Esophagus muscularis mucosa (tissue), 4 donors: ENCODE measurements around the gene CCN5. TPM values are rescaled to one million over a fixed set of nuclear protein-coding genes. Genes with fewer than 3 reads are reported as not detected.
"Not testable (repeated sequence)": the region's sequence is repeated elsewhere in the genome, so short reads cannot be mapped to it uniquely, and the experiment has no call there.

ENCODE experiments used
- DNase-seq: peaks from one replicate; pipeline ENCODE4 v3.0.0-alpha.2; 2017; ENCODE audit errors: extremely low spot score
- H3K27ac ChIP-seq, 4 donors: fragments of 200-600 bp; sonication (generic); replicated peaks in 1 of 4; 1 replicate in 3 of 4; 2 replicates in 1 of 4; pipeline ENCODE4 v1.5.1; 2016 to 2019; ENCODE audit warnings: mild to moderate bottlenecking in 1 of 4
- H3K27me3 ChIP-seq, 4 donors: fragments of 200-600 bp; sonication (generic); one replicate each; pipeline versions ENCODE4 v1.5.1 to v1.6.0; 2016 to 2019
- H3K36me3 ChIP-seq, 4 donors: fragments of 200-600 bp; sonication (generic); one replicate each; pipeline ENCODE4 v1.5.1; 2016 to 2019
- H3K4me1 ChIP-seq, 4 donors: fragments of 200-600 bp; sonication (generic); one replicate each; pipeline ENCODE4 v1.5.1; 2016 to 2019
- H3K4me3 ChIP-seq, 4 donors: fragments of 200-600 bp; sonication (generic); 1 replicate in 2 of 4; 2 replicates in 2 of 4; pipeline ENCODE4 v1.5.1; 2016 to 2019; ENCODE audit warnings: mild to moderate bottlenecking in 4 of 4, moderate library complexity in 1 of 4
- H3K9me3 ChIP-seq, 4 donors: fragments of 200-600 bp; sonication (generic); 1 replicate in 3 of 4; 2 replicates in 1 of 4; pipeline ENCODE4 v1.5.1; 2016 to 2019
- EP300 ChIP-seq: sonication (generic); formaldehyde crosslinking; IDR thresholded peaks from one replicate; pipeline ENCODE4 v1.6.1; 2017; ENCODE audit warnings: antibody characterized with exemption
- POLR2A ChIP-seq: fragments of 450-650 bp; IDR thresholded peaks from one replicate; pipeline ENCODE4 v1.6.1; 2017; ENCODE audit warnings: antibody characterized with exemption, moderate library complexity, mild to moderate bottlenecking, low read depth
- POLR2AphosphoS5 ChIP-seq, 2 donors: sonication (generic); formaldehyde crosslinking; IDR thresholded peaks; one replicate each; pipeline ENCODE4 v1.6.1; 2017; ENCODE audit warnings: antibody characterized with exemption in 2 of 2
- WGBS: methylation state at CpG from one replicate; pipeline ENCODE4 v1.1.5; 2018; 5-methylcytosine and 5-hydroxymethylcytosine counted together
- intact Hi-C: fragments of 100-400 bp; cut with DNase I; formaldehyde crosslinking; loops from one replicate; pipeline ENCODE4 v1.15.1; 2023
- total RNA-seq, 4 donors: library from RNA; depleted of rRNA; stranded (reverse); fragments of >200 nt; gene quantifications; one replicate each; pipeline versions ENCODE4 v1.1.0 to v1.2.1, GENCODE V29; 2016
- TF ChIP-seq, protein P1 (sequence below), 3 experiments: fragments of 200-600 bp in 2 of 3; fragments of 450-650 bp in 1 of 3; sonication (generic) in 2 of 3; IDR thresholded peaks; one replicate each; pipeline ENCODE4 v1.5.1; 2017 to 2019; ENCODE audit warnings: antibody characterized with exemption in 3 of 3, mild to moderate bottlenecking in 2 of 3, moderate library complexity in 1 of 3

CCN5 gene, protein sequence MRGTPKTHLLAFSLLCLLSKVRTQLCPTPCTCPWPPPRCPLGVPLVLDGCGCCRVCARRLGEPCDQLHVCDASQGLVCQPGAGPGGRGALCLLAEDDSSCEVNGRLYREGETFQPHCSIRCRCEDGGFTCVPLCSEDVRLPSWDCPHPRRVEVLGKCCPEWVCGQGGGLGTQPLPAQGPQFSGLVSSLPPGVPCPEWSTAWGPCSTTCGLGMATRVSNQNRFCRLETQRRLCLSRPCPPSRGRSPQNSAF
- total RNA-seq = 100 to 1,000 TPM; 350 to 833 (median 456) TPM

GRCh38 chr20:44714701-44715498 is at the start of gene CCN5:
Gene CCN5 (plus strand): TSS chr20:44715369. CDS start chr20:44715391, 22 bp downstream.
- no peaks in the 10 kb centered on the region for H3K36me3 ChIP-seq
- DNase-seq = no peak
- H3K4me3 ChIP-seq = peak within 1 kb of the TSS; percentile 42 to 55 (median 49)
- no peaks in the 10 kb centered on the region for H3K9me3 ChIP-seq
- WGBS = 41% methylated on average over 18 of the region's 28 CpGs
- TF ChIP-seq POLR2AphosphoS5 (IDR thresholded peaks at IDR 0.05) (no peak), EP300 (no peak), POLR2A (no peak)
- TF ChIP-seq, protein P1, sequence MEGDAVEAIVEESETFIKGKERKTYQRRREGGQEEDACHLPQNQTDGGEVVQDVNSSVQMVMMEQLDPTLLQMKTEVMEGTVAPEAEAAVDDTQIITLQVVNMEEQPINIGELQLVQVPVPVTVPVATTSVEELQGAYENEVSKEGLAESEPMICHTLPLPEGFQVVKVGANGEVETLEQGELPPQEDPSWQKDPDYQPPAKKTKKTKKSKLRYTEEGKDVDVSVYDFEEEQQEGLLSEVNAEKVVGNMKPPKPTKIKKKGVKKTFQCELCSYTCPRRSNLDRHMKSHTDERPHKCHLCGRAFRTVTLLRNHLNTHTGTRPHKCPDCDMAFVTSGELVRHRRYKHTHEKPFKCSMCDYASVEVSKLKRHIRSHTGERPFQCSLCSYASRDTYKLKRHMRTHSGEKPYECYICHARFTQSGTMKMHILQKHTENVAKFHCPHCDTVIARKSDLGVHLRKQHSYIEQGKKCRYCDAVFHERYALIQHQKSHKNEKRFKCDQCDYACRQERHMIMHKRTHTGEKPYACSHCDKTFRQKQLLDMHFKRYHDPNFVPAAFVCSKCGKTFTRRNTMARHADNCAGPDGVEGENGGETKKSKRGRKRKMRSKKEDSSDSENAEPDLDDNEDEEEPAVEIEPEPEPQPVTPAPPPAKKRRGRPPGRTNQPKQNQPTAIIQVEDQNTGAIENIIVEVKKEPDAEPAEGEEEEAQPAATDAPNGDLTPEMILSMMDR (IDR thresholded peaks at IDR 0.05) = no peak
- H3K4me1 ChIP-seq = peaks cover 46 to 81% (median 73%) of the 10 kb centered on the region in 4 donors
- intact Hi-C loops = no loop called here
- H3K27me3 ChIP-seq = no peaks in the 10 kb centered on the region
- H3K27ac ChIP-seq = peak within 1 kb of the TSS; percentile 80 to 88 (median 85)

DNA sequence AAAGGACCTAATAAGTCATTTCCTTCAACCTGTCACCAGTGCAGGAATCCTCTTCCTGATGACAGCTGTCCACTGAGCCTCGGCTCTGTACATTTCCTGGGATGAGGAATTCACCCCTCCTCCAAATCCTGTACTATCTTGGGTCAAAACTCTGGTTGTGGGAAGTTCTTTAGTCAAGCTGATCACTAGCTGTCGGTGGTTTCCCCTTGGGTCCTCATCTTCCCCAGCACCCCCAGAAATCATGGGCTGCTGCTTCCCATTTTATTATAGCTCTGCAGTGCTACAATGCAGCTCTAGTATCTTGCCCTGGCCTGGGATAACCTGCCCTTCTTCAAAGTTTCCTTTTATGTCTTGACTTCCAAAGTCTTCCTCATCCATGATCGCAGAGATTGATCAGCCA is 49.1 kb upstream of the CCN5 start:
- intact Hi-C loops = no loop called here
- Histone ChIP-seq H3K27ac (no peak overlapping the region), H3K27me3 (no peaks in the 10 kb centered on the region), H3K4me1 (no peaks in the 10 kb centered on the region), H3K9me3 (no peaks in the 10 kb centered on the region), H3K36me3 (no peaks in the 10 kb centered on the region), H3K4me3 (no peak overlapping the region)
- no peak for DNase-seq
- WGBS = 80% methylated on average over 3 of the region's 3 CpGs
- TF ChIP-seq POLR2AphosphoS5 (IDR thresholded peaks at IDR 0.05) (no peak), EP300 (no peak), POLR2A (no peak)
- TF ChIP-seq, protein P1 (IDR thresholded peaks at IDR 0.05) = no peak

- DNase-seq, intact Hi-C loops: not testable (repeated sequence)
These were observed 44.3 kb upstream of the CCN5 start for GRCh38 chr20:44670851-44671250.

DNA sequence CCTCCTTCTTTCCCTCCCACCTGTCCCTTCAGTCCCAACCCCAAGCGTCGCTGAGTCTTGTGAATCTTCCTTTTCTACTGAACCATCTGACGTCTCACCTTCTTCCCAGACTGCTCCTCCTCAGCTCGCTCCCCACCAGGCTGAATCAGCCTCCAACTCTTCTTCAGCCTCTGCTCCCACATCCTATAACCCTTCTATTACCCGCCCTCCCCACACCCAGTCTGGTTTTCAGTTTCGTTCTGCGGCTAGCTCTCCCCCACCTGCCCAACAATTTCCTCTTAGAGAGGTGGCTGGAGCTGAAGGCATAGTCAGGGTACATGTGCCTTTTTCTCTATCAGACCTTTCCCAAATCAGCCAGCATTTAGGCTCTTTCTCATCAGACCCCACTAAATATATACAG is 43.6 kb upstream of the CCN5 start:
- intact Hi-C loops, H3K27ac ChIP-seq, H3K9me3 ChIP-seq, H3K4me1 ChIP-seq, H3K36me3 ChIP-seq, DNase-seq, H3K4me3 ChIP-seq, H3K27me3 ChIP-seq: not testable (repeated sequence)
- WGBS = 77% methylated on average over 6 of the region's 7 CpGs

More at GRCh38 chr20:44670851-44671250, 44.3 kb upstream of the CCN5 start:
- 85% methylated on average over 9 of the region's 9 CpGs for WGBS
- H3K27me3 ChIP-seq, H3K9me3 ChIP-seq, H3K27ac ChIP-seq, H3K4me1 ChIP-seq, H3K4me3 ChIP-seq, H3K36me3 ChIP-seq: not testable (repeated sequence)

- not testable (repeated sequence) for H3K4me3 ChIP-seq
- WGBS = 87% methylated on average over 21 of the region's 23 CpGs
These were observed 42.8 kb upstream of the CCN5 start for GRCh38 chr20:44672318-44672902.

DNA sequence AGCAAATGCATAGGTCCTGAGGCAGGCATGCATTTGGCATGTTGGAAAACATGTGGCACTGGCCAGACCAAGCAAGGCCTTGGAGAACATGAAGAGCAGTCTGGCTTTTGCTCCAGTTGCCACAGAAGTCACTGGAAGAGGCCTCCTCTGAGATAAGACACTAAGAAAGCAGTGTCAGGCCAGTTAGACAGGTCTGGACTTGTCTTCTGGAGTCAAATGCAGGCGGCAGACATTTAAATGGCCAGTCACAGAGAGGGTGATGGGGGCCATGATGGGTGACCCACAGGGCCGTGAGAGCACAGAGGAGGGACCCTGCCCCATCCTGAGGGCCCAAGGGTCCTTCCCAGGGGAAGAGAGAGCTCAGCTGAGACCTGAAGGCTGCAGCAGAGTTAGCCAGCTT is 36.9 kb upstream of the CCN5 start:
- intact Hi-C loops = no loop called here
- no peak overlapping the region for H3K27ac ChIP-seq
- H3K9me3 ChIP-seq = no peaks in the 10 kb centered on the region
- TF ChIP-seq, protein P1 (IDR thresholded peaks at IDR 0.05) = no peak
- TF ChIP-seq POLR2AphosphoS5 (IDR thresholded peaks at IDR 0.05) (no peak), POLR2A (no peak), EP300 (no peak)
- H3K36me3 ChIP-seq = no peaks in the 10 kb centered on the region
- no peak for DNase-seq
- no peaks in the 10 kb centered on the region for H3K27me3 ChIP-seq
- no peak overlapping the region for H3K4me3 ChIP-seq
- 62% methylated on average over 2 of the region's 2 CpGs for WGBS
- no peaks in the 10 kb centered on the region for H3K4me1 ChIP-seq

More at GRCh38 chr20:44672318-44672902, 42.8 kb upstream of the CCN5 start:
- DNase-seq, H3K27me3 ChIP-seq, H3K9me3 ChIP-seq, H3K36me3 ChIP-seq, H3K4me1 ChIP-seq, intact Hi-C loops, H3K27ac ChIP-seq: not testable (repeated sequence)
